ENCODE measurements around the gene EPB42.

- no peak for TF ChIP-seq POLR2A (IDR thresholded peaks at IDR 0.05; ENCODE audit: low read depth, low read length)
- no peak for TF ChIP-seq RAD21 (IDR thresholded peaks at IDR 0.05; ENCODE audit: low read length)
- no peak for TF ChIP-seq CEBPB (IDR thresholded peaks at IDR 0.05; ENCODE audit: low read depth, low read length)
- no peak for TF ChIP-seq CTCF (conservative IDR thresholded peaks at IDR 0.05; ENCODE audit: low read depth, low read length)
- TF ChIP-seq USF2 (IDR thresholded peaks at IDR 0.05; ENCODE audit: low read depth, low read length) = no peak
- no peak for TF ChIP-seq FOS (IDR thresholded peaks at IDR 0.05; ENCODE audit: low read depth, low read length)
- TF ChIP-seq RCOR1 (IDR thresholded peaks at IDR 0.05; ENCODE audit: insufficient replicate concordance, low read length) = no peak
- no peak for TF ChIP-seq ELK1 (IDR thresholded peaks at IDR 0.05; ENCODE audit: borderline replicate concordance, low read depth, low read length)
These were observed 17.1 kb upstream of the EPB42 start for GRCh38 chr15:43237842-43238470.

All from IMR-90 (cell line).